ENCODE data around the gene TNP2. TPM values are rescaled to one million over a fixed set of nuclear protein-coding genes. Genes with fewer than 3 reads are reported as not detected.

TNP2 gene
- total RNA-seq, 1 donor: not detected

DNA sequence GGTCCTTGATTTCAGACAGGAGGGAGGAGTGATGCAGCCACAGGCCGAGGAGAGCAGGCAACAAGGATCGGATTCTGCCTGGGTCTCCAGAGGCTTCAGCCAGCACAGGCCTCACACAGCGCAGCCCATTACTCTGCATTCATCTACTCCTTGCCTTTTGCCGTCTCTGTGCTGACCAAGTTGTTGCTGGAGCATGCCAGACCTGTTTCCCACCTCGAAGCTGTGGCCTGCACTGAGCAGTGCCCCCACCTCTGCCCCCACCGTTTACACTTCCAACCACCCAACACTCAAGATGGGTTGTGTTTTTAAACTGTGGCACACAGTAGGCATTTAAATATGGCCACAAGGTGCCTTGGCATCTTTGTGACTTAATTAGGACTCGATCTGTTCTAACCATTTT, 5.8 kb upstream of the TNP2 start:
- H3K27me3 ChIP-seq (ENCODE audit: insufficient read depth, low read length): no peaks in the 10 kb centered on the region
- no peak overlapping the region for H3K4me3 ChIP-seq (ENCODE audit: low read length)
- H3K9me3 ChIP-seq (ENCODE audit: low read depth, low read length): no peaks in the 10 kb centered on the region
- H3K4me1 ChIP-seq (ENCODE audit: insufficient read depth, low read length): peaks cover 9% of the 10 kb centered on the region

DNA sequence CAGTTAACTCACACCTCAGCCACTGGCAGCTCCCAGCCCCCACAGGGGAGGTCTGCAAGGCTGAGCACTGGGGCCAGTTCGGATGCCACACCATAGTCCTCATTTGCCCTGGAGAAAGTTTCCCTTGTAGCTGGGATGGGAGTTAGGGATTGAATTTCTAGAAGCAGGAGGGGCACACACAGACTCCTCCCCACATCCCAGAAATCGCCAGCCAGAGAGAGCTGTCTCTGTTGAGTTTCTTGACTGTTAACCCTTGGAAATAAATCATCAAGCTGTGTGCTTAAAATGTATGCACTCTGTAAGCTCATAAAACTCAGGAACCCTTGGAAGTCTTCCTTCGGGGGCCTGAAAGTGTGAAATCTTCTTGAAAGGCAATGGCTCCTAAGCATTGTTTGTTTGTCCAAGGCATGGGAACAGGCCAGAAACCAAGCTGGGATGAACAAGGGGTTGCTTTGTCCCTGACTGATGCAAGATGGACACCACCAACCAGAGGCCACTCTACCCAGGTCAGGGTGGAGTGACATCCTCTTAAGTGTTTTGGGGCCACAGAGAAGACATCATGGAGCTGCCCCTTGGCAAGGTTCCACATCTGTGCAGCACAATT, 4.7 kb upstream of the TNP2 start:
- peaks cover 2% of the 10 kb centered on the region for H3K4me1 ChIP-seq (ENCODE audit: insufficient read depth, low read length)
- H3K9me3 ChIP-seq (ENCODE audit: low read depth, low read length): no peaks in the 10 kb centered on the region
- H3K27me3 ChIP-seq (ENCODE audit: insufficient read depth, low read length): no peaks in the 10 kb centered on the region
- no peak overlapping the region for H3K4me3 ChIP-seq (ENCODE audit: low read length)

DNA sequence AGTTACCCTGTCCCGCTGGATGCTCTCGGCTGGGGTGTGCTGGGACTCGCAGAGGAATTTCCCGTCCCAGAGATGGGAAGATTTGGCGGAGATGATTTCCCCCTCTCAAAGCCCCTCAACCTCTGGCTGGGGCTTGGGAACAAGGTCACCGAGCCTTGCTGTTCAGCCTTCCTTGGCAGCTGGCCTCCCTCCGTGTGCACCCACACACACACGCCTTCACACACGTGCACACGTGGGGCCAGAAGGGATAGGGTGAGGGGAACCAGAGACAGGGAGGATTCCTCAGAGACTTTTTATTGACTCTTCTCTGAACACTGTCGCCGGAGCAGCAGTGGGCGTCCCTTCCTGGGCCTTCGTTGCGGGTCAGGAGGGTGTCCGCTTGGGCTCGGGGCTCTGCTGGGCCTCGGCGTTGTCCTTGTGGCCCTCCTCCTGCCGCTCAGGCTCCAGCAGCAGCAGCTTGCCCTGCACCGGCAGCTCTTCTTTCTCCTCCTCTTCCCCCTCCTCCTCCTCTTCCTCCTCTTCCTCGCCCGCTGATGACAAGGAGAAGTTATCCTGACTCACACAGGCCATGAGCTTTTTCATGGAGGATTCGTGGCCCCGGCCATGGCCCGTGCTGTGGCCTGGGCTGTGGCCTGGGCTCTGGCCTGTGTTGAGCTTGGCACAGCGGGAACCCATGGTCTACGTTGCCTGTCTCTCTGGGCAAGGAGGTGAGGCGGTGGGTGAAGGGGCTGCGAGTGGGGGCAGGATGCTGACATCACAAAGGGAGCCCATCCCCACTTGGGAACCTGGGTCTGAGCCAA, 4.0 kb upstream of the TNP2 start, which contains the start of gene PRM3:
Gene PRM3 (minus strand): TSS at position 709 of the 800 bp plus-strand sequence. CDS start 34 bp downstream, at position 675.
- Histone ChIP-seq H3K9me3 (ENCODE audit: low read depth, low read length) (no peaks in the 10 kb centered on the region), H3K27me3 (ENCODE audit: insufficient read depth, low read length) (no peaks in the 10 kb centered on the region), H3K4me1 (ENCODE audit: insufficient read depth, low read length) (no peaks in the 10 kb centered on the region), H3K4me3 (ENCODE audit: low read length) (no peak within 1 kb of the TSS)

DNA sequence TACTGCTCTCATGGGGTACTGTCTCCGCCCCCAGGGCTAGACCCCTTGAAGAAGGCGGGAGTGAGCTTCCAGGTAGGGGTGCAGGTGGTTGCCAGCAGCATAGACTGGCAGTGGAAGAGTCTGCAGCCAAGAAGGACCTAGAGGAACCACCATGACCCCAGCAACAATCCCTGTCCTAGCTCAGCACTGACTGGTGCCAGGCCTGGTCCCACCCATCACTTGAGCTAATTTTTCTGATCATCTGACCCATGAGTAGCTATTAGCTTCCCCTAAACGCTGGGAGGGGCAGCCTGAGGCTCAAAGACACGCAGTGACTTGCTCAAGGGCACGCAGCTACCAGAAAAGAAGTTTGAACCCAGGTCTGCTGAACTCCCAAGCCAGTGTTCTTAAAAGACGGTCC, 3.4 kb upstream of the TNP2 start:
- no peaks in the 10 kb centered on the region for H3K27me3 ChIP-seq (ENCODE audit: insufficient read depth, low read length)
- no peaks in the 10 kb centered on the region for H3K4me1 ChIP-seq (ENCODE audit: insufficient read depth, low read length)
- H3K9me3 ChIP-seq (ENCODE audit: low read depth, low read length): no peaks in the 10 kb centered on the region
- H3K4me3 ChIP-seq (ENCODE audit: low read length): no peak overlapping the region

DNA sequence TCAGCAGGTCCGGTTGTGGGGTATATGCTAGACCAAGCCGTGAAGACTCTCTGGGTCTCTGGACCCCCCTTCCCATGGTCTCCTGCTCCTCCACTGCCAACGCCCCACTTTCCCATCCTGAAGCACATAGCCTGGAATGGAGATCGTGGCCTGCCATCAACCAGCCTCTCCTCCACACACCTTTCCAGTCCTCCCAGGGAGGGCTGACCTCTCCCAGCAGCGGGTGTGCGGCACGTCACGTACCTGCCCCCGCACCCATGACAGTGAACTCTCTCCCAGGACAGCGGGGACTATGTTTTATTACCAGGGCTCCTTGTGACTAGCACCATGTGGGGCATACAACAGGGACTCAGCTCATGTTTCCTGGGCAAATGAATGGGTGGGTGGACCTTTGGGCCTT, 2.5 kb upstream of the TNP2 start:
- no peaks in the 10 kb centered on the region for H3K4me1 ChIP-seq (ENCODE audit: insufficient read depth, low read length)
- H3K4me3 ChIP-seq (ENCODE audit: low read length): no peak overlapping the region
- no peaks in the 10 kb centered on the region for H3K9me3 ChIP-seq (ENCODE audit: low read depth, low read length)
- no peaks in the 10 kb centered on the region for H3K27me3 ChIP-seq (ENCODE audit: insufficient read depth, low read length)

DNA sequence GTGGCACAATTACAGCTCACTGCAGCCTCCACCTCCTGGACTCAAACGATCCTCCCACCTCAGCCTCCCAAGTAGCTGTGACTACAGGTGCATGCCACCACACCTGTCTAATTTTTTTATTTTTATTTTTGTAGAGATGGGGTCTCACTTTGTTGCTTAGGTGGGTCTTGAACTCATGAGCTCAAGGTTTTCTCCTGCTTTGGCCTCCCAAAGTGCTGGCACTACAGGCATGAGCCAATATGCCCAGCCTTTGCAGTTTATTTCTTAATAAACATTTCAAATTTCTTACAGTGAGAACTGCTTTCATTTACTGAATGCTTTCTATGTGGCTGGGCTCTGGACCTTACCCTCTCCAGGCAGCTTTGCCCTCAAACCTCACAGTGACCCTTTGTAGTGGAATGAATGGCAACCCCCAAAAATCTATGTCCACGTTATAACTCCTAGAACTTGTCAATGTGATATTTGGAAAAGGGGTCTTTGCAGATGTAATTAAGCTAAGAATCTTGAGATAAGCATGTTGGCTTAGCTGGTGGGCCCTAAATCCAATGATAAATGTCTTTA, 1.6 kb upstream of the TNP2 start:
- no peaks in the 10 kb centered on the region for H3K4me1 ChIP-seq (ENCODE audit: insufficient read depth, low read length)
- no peaks in the 10 kb centered on the region for H3K27me3 ChIP-seq (ENCODE audit: insufficient read depth, low read length)
- H3K4me3 ChIP-seq (ENCODE audit: low read length): no peak overlapping the region
- no peaks in the 10 kb centered on the region for H3K9me3 ChIP-seq (ENCODE audit: low read depth, low read length)

DNA sequence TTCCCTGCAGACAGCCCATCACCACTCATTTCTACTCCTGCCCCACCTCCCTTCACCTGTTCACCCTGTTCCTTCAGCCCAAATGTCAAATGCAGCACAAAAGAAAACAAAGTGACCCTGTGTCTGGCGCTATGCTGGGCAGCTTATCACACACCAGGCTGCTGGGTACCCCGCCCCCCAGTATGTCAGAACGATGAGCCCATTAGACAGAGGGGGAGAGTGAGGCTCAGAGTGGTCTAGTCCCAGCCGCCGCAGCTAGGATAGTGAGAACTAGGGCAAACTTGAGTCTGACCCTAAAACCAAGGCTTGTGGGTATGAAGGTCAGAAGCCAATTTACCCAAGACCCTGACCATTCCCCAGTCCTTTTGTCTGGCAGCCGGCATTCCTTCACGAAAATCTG, 4.0 kb downstream of the TNP2 start:
- Histone ChIP-seq H3K9me3 (ENCODE audit: low read depth, low read length) (no peaks in the 10 kb centered on the region), H3K4me1 (ENCODE audit: insufficient read depth, low read length) (peaks cover 14% of the 10 kb centered on the region), H3K27me3 (ENCODE audit: insufficient read depth, low read length) (no peaks in the 10 kb centered on the region), H3K4me3 (ENCODE audit: low read length) (no peak overlapping the region)

DNA sequence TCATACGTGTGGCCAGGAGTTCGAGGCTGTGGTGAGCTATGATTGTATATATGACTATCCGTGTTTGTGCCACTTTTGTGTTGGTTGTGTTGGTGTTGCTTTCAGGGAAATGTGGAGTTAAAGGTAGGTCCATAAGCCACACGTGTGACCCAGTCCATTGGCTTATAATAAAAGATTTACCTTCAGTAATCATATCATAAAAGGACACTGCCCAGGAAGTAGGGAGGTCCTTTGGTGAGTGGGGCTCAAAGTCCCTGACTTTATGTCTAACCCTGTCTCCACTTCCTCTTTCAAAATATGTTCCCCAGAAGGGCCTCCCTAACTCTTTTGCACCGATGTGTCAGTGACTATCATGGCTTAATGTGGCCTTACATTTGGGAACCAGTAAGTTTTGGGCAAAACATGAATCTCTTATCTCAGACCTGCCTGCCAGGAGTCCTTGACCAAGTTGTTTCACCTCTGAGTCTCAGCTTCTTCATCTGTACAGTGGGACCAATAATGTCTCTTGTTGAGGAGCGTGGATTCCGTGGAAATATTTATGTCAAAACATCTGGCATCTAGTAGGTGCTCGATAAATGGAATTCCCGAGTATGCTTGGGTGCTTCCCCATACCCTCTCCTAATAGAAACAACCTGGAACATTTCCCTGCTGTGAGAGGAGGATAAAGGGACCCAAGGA, 4.8 kb downstream of the TNP2 start:
- H3K4me1 ChIP-seq (ENCODE audit: insufficient read depth, low read length): peaks cover 15% of the 10 kb centered on the region
- no peak overlapping the region for H3K4me3 ChIP-seq (ENCODE audit: low read length)
- no peaks in the 10 kb centered on the region for H3K9me3 ChIP-seq (ENCODE audit: low read depth, low read length)
- no peaks in the 10 kb centered on the region for H3K27me3 ChIP-seq (ENCODE audit: insufficient read depth, low read length)

DNA sequence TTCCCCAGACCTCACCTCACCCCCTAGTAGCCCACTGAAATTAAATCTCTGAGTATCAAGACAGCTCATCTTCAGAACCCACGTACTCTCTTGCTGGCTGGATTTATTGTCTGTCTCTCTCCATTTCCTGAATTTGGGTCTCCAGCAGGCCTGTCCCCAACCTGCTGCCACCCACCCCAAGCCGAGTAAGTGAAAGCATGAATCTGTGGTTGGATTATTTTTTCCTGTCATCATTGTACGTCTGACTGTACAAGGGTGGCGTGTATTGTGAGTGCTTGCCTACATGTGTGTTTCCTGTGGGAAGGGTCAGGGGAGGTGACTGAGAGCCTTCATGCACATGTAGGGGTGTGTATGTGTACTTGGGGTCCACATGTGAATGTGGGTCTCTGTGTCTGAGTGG, 5.4 kb downstream of the TNP2 start:
- Histone ChIP-seq H3K27me3 (ENCODE audit: insufficient read depth, low read length) (no peaks in the 10 kb centered on the region), H3K4me1 (ENCODE audit: insufficient read depth, low read length) (peaks cover 21% of the 10 kb centered on the region), H3K9me3 (ENCODE audit: low read depth, low read length) (no peaks in the 10 kb centered on the region), H3K4me3 (ENCODE audit: low read length) (no peak overlapping the region)

DNA sequence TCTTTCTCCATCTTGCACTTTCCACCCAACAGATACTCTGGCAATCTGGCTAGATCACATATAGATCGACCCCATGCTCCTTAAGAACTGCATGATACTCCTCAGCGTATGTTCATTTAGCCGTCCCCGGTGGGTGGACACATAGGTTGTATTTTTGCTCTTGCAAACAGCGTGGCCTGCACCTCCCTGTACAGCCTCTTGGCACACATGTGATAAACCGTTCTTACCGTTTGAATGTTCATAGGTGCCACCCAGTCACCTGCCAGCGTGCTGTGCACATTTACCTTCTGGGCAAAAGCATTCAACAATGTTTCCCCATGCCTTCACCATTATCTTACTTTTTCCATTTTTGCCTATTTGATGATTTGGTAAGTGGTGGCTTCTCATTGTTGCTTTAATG, 6.2 kb downstream of the TNP2 start:
- Histone ChIP-seq H3K4me3 (ENCODE audit: low read length) (no peak overlapping the region), H3K9me3 (ENCODE audit: low read depth, low read length) (no peaks in the 10 kb centered on the region), H3K27me3 (ENCODE audit: insufficient read depth, low read length) (no peaks in the 10 kb centered on the region), H3K4me1 (ENCODE audit: insufficient read depth, low read length) (peaks cover 29% of the 10 kb centered on the region)

DNA sequence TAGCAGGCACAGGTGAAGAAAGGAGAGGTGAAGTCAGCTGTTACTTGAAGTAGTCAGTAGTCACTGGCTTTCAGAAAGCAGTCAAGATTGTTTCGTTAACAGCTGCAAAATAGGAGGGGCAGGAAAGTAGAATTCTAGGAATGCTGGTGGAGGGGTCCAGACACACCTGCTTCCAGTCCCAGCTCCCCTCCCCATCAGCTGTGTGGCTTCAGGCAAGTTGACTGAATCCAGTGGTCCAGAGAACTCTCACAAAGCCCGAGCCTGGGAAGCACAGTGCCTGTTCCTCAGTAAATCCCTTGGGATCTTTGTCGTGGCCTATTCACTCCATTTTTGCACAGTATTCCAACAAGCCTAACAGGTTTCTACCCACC, 8.5 kb downstream of the TNP2 start:
- H3K27me3 ChIP-seq (ENCODE audit: insufficient read depth, low read length): no peaks in the 10 kb centered on the region
- peaks cover 44% of the 10 kb centered on the region for H3K4me1 ChIP-seq (ENCODE audit: insufficient read depth, low read length)
- H3K4me3 ChIP-seq (ENCODE audit: low read length): no peak overlapping the region
- no peaks in the 10 kb centered on the region for H3K9me3 ChIP-seq (ENCODE audit: low read depth, low read length)

DNA sequence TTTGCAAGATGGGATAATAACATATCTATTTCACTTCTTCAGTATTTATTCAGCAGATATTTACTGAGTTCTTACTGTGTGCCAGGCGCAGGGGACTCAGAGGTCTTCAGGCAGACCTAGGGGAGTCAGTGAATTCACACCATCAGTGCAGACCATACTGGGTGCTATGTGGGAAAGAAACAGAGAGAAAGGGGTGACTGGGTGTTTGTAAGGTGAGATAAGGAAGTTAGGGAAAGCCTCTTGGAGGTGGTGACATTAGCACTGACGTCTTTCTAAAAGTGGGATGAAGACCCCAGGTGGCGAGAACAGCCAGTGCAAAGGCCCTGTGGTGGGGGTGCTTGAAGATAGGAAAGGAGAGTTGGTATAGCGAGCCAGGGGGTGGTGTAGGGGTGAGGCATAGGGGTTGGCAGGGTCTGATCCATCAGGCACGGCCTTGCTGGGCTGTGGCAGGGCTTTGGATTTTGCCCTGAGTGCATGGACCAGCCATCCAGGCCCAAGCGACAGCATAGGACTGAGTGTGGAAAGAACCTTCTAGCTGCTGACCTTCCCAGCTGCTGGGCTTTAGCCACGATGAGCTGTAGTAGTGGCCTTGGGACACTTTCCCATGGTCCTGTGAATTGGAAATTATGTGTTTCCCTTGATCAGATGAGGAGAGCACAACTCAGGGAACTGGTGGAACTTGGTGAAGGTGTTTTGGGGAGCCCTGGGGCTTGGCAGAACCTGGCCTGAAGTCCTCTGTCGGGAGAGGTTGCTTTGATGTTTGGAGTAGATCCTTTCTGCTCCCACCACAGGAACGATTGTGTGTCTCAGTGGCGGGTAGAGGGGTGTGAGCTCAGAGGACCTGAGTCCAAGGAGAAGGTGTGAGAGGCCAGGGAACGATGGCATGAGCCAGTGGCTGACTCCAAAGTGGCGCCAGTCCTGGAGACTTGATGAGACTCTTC, 9.2 kb downstream of the TNP2 start:
- Histone ChIP-seq H3K9me3 (ENCODE audit: low read depth, low read length) (no peaks in the 10 kb centered on the region), H3K4me3 (ENCODE audit: low read length) (no peak overlapping the region), H3K4me1 (ENCODE audit: insufficient read depth, low read length) (peaks cover 49% of the 10 kb centered on the region), H3K27me3 (ENCODE audit: insufficient read depth, low read length) (no peaks in the 10 kb centered on the region)

DNA sequence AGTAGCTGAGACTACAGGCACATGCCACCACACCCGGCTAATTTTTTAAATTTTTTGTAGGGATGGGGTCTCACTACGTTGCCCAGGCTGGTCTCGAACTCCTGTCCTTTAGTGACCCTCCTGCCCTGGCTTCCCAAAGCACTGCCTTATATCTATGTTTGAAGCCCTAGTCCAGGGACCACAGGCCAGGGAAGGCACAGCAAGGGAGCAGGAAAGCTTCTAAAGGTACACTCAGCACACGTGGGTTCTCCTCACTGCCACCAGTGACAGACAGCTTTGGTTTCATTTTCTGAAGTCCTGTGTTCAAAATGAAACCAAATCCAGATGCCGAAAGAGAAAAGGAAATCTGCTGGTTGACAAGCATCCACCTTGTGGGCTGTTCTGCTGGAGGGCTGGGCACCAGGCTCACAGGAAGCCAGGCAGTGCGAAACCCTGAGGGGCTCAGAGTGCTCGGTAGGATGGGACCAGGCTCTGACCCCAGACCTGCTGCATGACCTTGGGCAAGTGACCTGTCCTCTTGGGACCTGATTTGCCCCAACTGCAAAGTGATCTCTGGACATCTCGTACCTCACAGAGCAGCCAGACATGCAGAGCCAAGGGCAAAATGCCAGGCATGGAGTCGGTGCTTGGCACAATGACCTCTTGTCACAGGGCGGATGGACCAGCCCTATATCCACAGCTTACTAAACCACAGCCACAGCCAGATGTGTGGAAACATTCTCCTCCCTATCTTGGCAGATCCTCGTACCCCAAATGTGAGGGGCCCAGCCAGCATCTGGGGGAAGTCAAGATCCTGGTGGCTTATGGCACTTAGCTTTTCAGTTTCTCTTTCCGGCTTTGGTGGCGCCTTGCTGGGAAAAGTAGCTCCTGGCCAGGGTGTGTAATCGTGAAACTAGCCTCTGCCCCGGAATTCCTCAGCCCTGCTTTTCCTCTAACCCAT, 10.3 kb downstream of the TNP2 start:
- no peaks in the 10 kb centered on the region for H3K9me3 ChIP-seq (ENCODE audit: low read depth, low read length)
- H3K4me1 ChIP-seq (ENCODE audit: insufficient read depth, low read length): peaks cover 50% of the 10 kb centered on the region

More for the DNA sequence above, 10.3 kb downstream of the TNP2 start:
- H3K27me3 ChIP-seq (ENCODE audit: insufficient read depth, low read length): peaks cover 4% of the 10 kb centered on the region
- H3K4me3 ChIP-seq (ENCODE audit: low read length): no peak overlapping the region

Data from mononuclear cell (primary cell).